Tibial artery (tissue), 4 donors: ENCODE measurements around the gene LRRFIP1.
A peak's percentile ranks its signal among the peaks of the same experiment; 100 is the strongest.

Experiments
- DNase-seq, 2 donors: peaks; one replicate each; pipeline ENCODE4 v3.0.0-alpha.2; 2019
- H3K27ac ChIP-seq, 2 donors: fragments of 200-600 bp; sonication (generic) in 1 of 2; 1 replicate in 1 of 2; 2 replicates in 1 of 2; pipeline ENCODE4 v1.5.1; 2018 to 2019; ENCODE audit warnings: mild to moderate bottlenecking in 1 of 2
- H3K27me3 ChIP-seq, 2 donors: fragments of 200-600 bp; sonication (generic) in 1 of 2; one replicate each; pipeline versions ENCODE4 v1.5.1 to v1.6.0; 2016 to 2019
- H3K36me3 ChIP-seq, 3 donors: fragments of 200-600 bp; sonication (generic) in 2 of 3; one replicate each; pipeline ENCODE4 v1.5.1; 2016 to 2019; ENCODE audit warnings: mild to moderate bottlenecking in 2 of 3
- H3K4me1 ChIP-seq, 4 donors: fragments of 200-600 bp; sonication (generic) in 2 of 4; 1 replicate in 3 of 4; 2 replicates in 1 of 4; pipeline ENCODE4 v1.5.1; 2016 to 2019
- H3K4me3 ChIP-seq, 2 donors: fragments of 200-600 bp; sonication (generic) in 1 of 2; 1 replicate in 1 of 2; 2 replicates in 1 of 2; pipeline ENCODE4 v1.5.1; 2018 to 2019; ENCODE audit warnings: mild to moderate bottlenecking in 2 of 2
- H3K9me3 ChIP-seq, 3 donors: fragments of 200-600 bp; sonication (generic) in 1 of 3; one replicate each; pipeline ENCODE4 v1.5.1; 2016 to 2019
- intact Hi-C: fragments of 100-400 bp; cut with DNase I; formaldehyde crosslinking; loops from one replicate; pipeline ENCODE4 v1.15.0; 2023; ENCODE audit warnings: low total_unique reads
- TF ChIP-seq, protein P1 (sequence below), 2 experiments: fragments of 200-600 bp in 1 of 2; fragments of 450-650 bp in 1 of 2; IDR thresholded peaks; one replicate each; pipeline ENCODE4 v1.5.1; 2017 to 2019; ENCODE audit warnings: antibody characterized with exemption in 2 of 2, mild to moderate bottlenecking in 1 of 2, moderate library complexity in 1 of 2

LRRFIP1 gene

DNA sequence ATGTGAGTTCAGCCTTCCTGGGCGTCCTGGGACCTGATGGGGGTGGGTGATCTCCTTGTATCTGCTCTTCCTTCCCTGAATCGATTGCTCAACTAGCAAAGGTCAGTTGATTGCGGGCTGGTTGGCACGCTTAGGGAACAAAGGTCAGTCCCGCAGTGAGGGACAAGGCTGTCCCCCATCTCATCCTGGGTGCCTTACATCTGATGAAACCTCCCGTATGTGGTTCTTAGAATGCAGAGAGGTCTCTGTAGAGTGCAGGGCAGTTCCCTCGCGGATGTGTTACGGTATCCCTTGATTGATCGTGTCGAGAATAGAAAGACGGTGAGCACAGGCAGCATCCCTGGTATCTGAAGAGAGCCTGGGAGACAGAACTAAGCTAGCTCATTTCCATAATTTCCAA is 114.8 kb downstream of the LRRFIP1 start:
- Histone ChIP-seq H3K27ac (peak overlapping the region; percentile 68 to 77), H3K9me3 (no peaks in the 10 kb centered on the region), H3K27me3 (no peaks in the 10 kb centered on the region), H3K36me3 (peaks cover 0 to 4% (median 0%) of the 10 kb centered on the region in 3 donors), H3K4me1 (peaks cover 4 to 84% (median 64%) of the 10 kb centered on the region in 4 donors), H3K4me3 (no peak overlapping the region)
- intact Hi-C loops: loop anchor here (5.0 kb wide), 2 partner anchors 70 to 140 kb away; no protein-coding TSS in a partner anchor
- TF ChIP-seq, protein P1, sequence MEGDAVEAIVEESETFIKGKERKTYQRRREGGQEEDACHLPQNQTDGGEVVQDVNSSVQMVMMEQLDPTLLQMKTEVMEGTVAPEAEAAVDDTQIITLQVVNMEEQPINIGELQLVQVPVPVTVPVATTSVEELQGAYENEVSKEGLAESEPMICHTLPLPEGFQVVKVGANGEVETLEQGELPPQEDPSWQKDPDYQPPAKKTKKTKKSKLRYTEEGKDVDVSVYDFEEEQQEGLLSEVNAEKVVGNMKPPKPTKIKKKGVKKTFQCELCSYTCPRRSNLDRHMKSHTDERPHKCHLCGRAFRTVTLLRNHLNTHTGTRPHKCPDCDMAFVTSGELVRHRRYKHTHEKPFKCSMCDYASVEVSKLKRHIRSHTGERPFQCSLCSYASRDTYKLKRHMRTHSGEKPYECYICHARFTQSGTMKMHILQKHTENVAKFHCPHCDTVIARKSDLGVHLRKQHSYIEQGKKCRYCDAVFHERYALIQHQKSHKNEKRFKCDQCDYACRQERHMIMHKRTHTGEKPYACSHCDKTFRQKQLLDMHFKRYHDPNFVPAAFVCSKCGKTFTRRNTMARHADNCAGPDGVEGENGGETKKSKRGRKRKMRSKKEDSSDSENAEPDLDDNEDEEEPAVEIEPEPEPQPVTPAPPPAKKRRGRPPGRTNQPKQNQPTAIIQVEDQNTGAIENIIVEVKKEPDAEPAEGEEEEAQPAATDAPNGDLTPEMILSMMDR (IDR thresholded peaks at IDR 0.05): no peak
- DNase-seq: no peak

DNA sequence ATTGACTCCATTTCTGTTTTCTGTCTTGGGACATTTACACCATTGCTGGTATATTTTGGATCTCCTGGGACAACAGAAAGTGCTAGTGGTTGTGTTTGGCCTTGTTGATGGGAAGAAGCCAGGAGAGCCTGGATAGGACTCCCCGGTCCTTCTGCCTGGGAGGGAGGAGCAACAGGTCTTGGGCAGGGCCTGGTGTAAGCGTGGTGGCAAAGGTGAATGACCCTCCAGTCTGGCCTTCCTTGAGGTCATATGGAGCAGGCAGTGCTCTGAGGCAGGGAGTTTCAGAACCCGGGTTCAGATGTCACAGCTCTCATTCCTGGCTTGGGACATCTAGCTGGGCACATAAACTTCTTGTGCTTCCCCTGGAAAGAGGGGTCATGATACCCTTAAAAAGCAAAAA is 115.2 kb downstream of the LRRFIP1 start:
- no peaks in the 10 kb centered on the region for H3K9me3 ChIP-seq
- TF ChIP-seq, protein P1 (IDR thresholded peaks at IDR 0.05): no peak
- H3K27ac ChIP-seq: peak overlapping the region; percentile 68 to 77
- H3K36me3 ChIP-seq: peaks cover 0 to 4% (median 0%) of the 10 kb centered on the region in 3 donors
- no peak for DNase-seq
- no peaks in the 10 kb centered on the region for H3K27me3 ChIP-seq
- H3K4me3 ChIP-seq: no peak overlapping the region
- intact Hi-C loops: loop anchor here (5.0 kb wide), 2 partner anchors 70 to 140 kb away; no protein-coding TSS in a partner anchor
- peaks cover 4 to 79% (median 62%) of the 10 kb centered on the region in 4 donors for H3K4me1 ChIP-seq

DNA sequence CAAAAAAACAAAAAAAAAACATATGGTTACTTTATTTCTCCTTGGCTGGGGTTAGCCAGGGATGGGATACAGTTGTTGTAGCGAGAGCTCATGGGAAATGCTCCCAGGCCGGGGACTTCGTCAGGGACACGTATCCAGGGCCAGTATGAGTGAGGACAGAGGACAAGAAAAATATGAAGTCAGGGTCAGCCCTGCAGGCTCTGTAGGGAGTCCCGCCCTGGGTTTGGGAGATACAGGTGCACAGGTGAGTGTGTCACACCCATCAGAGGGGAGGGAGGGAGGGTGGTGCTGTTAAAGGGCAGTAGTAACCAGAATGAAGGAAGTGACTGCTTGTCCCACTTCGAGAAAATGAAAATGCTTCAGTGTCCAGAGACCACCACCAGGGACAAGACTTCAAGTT is 115.6 kb downstream of the LRRFIP1 start:
- peaks cover 4 to 75% (median 60%) of the 10 kb centered on the region in 4 donors for H3K4me1 ChIP-seq
- TF ChIP-seq, protein P1 (IDR thresholded peaks at IDR 0.05): no peak

DNA sequence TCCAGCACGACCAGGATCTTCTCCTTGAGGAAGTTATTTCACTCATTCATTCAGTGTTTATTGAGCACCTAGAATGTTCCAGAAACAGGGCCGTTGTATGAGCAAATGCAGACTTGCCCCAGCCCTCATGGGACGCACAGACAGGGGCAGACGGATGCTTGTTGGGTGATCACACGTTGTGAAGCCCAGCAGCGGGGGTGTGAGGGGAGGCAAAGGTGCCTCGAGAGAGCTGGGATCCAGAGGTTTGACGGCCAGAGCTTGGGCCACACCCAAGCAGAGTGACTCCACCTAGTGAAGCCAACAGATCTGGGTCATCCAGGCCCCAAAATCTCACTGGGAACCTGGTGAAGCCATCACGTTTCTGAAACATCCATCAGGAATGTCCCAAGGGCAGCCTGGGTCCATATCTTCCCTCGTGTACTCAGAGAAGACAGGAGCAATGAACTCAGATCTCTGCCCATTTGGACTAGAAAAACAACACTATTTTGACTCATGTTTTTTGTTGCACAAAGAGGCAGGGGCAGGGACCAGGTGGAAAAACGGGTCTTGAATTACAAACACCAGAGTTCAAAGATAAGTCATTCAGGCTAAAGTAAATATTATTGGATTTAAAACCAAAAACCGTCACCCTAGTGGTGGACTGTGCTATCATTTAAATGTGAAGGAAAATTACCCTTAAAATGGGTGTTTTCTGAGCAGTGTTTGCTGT is 116.3 kb downstream of the LRRFIP1 start:
- Histone ChIP-seq H3K4me1 (peaks cover 4 to 68% (median 53%) of the 10 kb centered on the region in 4 donors), H3K4me3 (no peak overlapping the region), H3K36me3 (peaks cover 4 to 14% (median 11%) of the 10 kb centered on the region in 3 donors), H3K27me3 (no peaks in the 10 kb centered on the region), H3K9me3 (no peaks in the 10 kb centered on the region), H3K27ac (peak overlapping the region; percentile 68 to 77)
- no peak for DNase-seq
- TF ChIP-seq, protein P1 (IDR thresholded peaks at IDR 0.05): peak in 1 of 2 experiments; percentile 15
- intact Hi-C loops: loop anchor here (5.0 kb wide), 2 partner anchors 71 to 141 kb away; no protein-coding TSS in a partner anchor

More for the DNA sequence above, 115.6 kb downstream of the LRRFIP1 start:
- intact Hi-C loops: loop anchor here (5.0 kb wide), 2 partner anchors 71 to 141 kb away; no protein-coding TSS in a partner anchor
- Histone ChIP-seq H3K27me3 (no peaks in the 10 kb centered on the region), H3K4me3 (no peak overlapping the region), H3K9me3 (no peaks in the 10 kb centered on the region), H3K36me3 (peaks cover 0 to 7% (median 4%) of the 10 kb centered on the region in 3 donors), H3K27ac (peak overlapping the region; percentile 68 to 77)
- no peak for DNase-seq

DNA sequence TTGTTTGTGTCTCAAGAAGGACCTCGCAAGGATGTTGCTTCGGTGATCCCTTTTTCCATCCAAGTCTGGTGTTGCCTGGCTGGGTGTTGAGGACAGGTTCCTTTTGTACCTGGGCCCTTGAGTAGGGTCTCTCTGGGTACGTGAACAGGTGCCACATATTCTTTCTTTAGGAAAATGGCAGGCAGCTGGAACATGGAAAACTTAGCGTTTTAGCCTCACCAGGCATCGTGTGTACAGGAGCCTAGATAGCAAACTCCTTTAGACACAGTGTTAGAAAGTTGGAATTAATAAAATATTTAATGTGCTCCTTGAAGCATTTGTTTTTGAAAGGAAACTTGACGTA is 116.9 kb downstream of the LRRFIP1 start:
- H3K9me3 ChIP-seq: no peaks in the 10 kb centered on the region
- peak overlapping the region; percentile 68 to 77 for H3K27ac ChIP-seq
- peaks cover 4 to 65% (median 49%) of the 10 kb centered on the region in 4 donors for H3K4me1 ChIP-seq
- H3K4me3 ChIP-seq: no peak overlapping the region
- DNase-seq: no peak
- no peaks in the 10 kb centered on the region for H3K27me3 ChIP-seq
- intact Hi-C loops: loop anchor here (5.0 kb wide), 2 partner anchors 72 to 142 kb away; no protein-coding TSS in a partner anchor
- peaks cover 9 to 19% (median 16%) of the 10 kb centered on the region in 3 donors for H3K36me3 ChIP-seq
- TF ChIP-seq, protein P1 (IDR thresholded peaks at IDR 0.05): no peak
